ENCODE results near the gene VIPR2.
"Not testable (repeated sequence)": the region's sequence is repeated elsewhere in the genome, so short reads cannot be mapped to it uniquely, and the experiment has no call there.

The VIPR2 gene

GRCh38 chr7:159138508-159138907, 6.2 kb downstream of the VIPR2 start:
- DNase-seq (ENCODE audit: low read depth), result no peak

GRCh38 chr7:159137906-159138305, 6.8 kb downstream of the VIPR2 start:
- DNase-seq (ENCODE audit: low read depth), result no peak

GRCh38 chr7:159136846-159137245, 7.8 kb downstream of the VIPR2 start:
- no peak for DNase-seq (ENCODE audit: low read depth)

- DNase-seq (ENCODE audit: low read depth), result no peak
Measured at GRCh38 chr7:159136442-159136841, 8.2 kb downstream of the VIPR2 start.

- DNase-seq (ENCODE audit: low read depth), result no peak
Measured at GRCh38 chr7:159136013-159136412, 8.7 kb downstream of the VIPR2 start.

- not testable (repeated sequence) for DNase-seq (ENCODE audit: low read depth)
Measured at GRCh38 chr7:159132670-159133443, 11.8 kb downstream of the VIPR2 start.

- no peak for DNase-seq (ENCODE audit: low read depth)
Measured at GRCh38 chr7:159130820-159131219, 13.8 kb downstream of the VIPR2 start.

GRCh38 chr7:159130199-159130775, 14.4 kb downstream of the VIPR2 start:
- no peak for DNase-seq (ENCODE audit: low read depth)

- no peak for DNase-seq (ENCODE audit: low read depth)
Measured at GRCh38 chr7:159128767-159129166, 15.9 kb downstream of the VIPR2 start.

GRCh38 chr7:159127691-159128642, 16.7 kb downstream of the VIPR2 start:
- DNase-seq (ENCODE audit: low read depth), result no peak

GRCh38 chr7:159126311-159127260, 18.1 kb downstream of the VIPR2 start:
- DNase-seq (ENCODE audit: low read depth), result no peak

GRCh38 chr7:159125955-159126270, 18.8 kb downstream of the VIPR2 start:
- no peak for DNase-seq (ENCODE audit: low read depth)

GRCh38 chr7:159125104-159125954, 19.3 kb downstream of the VIPR2 start:
- DNase-seq (ENCODE audit: low read depth), result no peak

GRCh38 chr7:159123793-159124192, 20.9 kb downstream of the VIPR2 start:
- not testable (repeated sequence) for DNase-seq (ENCODE audit: low read depth)

- not testable (repeated sequence) for DNase-seq (ENCODE audit: low read depth)
Measured at GRCh38 chr7:159123294-159123693, 21.4 kb downstream of the VIPR2 start.

- DNase-seq (ENCODE audit: low read depth), result no peak
Measured at GRCh38 chr7:159122276-159122675, 22.4 kb downstream of the VIPR2 start.

- no peak for DNase-seq (ENCODE audit: low read depth)
Measured at GRCh38 chr7:159121476-159121875, 23.2 kb downstream of the VIPR2 start.

GRCh38 chr7:159121068-159121467, 23.6 kb downstream of the VIPR2 start:
- DNase-seq (ENCODE audit: low read depth), result no peak

GRCh38 chr7:159120540-159120919, 24.1 kb downstream of the VIPR2 start:
- no peak for DNase-seq (ENCODE audit: low read depth)

GRCh38 chr7:159119851-159120539, 24.7 kb downstream of the VIPR2 start:
- DNase-seq (ENCODE audit: low read depth), result no peak
